ENCODE measurements around the gene H2BW2.

GRCh38 chrX:104084063-104084462, 44.3 kb downstream of the H2BW2 start:
- TF ChIP-seq CTCF (IDR thresholded peaks at IDR 0.05): no peak
- no peak for TF ChIP-seq ZFX (IDR thresholded peaks at IDR 0.05; ENCODE audit: borderline replicate concordance)

All from 22Rv1 (cell line).